CD1c-positive myeloid dendritic cell (primary cell): Measurements from ENCODE around the gene DCTN3.

Experiments used
- DNase-seq: peaks from one replicate; pipeline ENCODE4 v3.0.0-alpha.2; 2016; ENCODE audit errors: extremely low spot score

Gene DCTN3

DNA sequence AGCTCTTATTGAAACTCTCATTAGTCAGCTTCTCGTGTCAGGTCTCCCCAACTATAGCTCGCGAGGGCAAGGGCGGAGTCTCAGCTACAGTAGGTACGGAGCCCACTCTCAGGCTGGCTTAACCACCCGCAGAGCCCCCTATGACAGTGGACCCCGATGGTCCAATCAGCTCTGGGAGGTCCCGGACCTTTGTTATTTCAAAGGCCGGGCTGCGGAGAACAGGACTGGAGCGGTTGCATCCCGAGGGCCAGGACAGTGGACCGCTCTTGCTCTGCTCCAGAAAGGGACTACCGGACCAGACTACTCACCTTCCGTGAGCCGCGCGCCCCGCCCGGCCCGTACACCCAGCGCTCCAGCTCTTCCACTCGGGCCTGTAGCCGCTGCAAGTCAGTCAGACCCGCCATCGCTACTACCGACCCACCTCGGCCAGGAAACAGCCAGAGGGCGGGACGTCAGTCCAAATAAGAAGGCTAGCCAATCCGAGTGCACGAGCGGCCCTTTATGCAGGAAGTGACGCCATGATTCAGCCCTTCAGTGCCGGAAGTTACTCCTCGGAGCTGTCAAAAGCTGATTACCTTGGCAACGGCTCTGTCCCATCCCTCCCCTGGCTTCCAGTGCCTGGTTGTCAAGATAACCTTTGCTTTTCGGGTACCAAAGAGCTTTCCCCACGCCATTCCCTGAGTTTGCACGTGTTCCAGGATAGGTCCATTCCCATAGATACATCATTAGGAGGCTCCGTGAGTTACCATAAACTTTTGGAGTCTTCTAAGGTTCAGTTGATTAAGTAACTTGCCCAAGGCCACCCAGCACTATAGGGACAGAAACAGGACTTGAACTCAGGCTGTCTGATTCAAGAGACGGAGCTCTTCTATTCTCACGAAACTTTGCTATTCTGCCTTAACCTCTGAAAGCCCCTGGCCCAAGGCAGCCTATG is at the start of gene DCTN3:
DCTN3 (minus strand) TSS at position 435 of the 934 bp plus-strand sequence; CDS start at position 404, 31 bp downstream.
- DNase-seq, result peak; percentile 97

- DNase-seq, result peak; percentile 89
Measured at GRCh38 chr9:34665381-34666250, 45.3 kb upstream of the DCTN3 start.

DNA sequence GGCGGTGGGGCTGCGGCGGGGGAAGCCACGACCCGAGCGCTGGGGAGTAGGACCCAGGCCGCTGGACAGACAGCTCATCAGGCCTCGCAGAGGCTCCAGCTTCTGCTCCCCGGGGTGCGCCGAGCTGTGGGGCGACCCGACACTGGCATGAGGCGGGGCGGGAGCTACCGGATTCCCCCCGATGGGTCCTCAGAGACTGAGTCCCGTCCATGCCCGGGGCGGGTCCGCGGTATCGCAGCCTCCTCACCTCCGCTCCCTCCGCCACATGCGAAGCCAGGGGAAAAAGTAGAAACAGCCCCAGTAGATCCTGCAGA is 44.7 kb upstream of the DCTN3 start:
- no peak for DNase-seq

DNA sequence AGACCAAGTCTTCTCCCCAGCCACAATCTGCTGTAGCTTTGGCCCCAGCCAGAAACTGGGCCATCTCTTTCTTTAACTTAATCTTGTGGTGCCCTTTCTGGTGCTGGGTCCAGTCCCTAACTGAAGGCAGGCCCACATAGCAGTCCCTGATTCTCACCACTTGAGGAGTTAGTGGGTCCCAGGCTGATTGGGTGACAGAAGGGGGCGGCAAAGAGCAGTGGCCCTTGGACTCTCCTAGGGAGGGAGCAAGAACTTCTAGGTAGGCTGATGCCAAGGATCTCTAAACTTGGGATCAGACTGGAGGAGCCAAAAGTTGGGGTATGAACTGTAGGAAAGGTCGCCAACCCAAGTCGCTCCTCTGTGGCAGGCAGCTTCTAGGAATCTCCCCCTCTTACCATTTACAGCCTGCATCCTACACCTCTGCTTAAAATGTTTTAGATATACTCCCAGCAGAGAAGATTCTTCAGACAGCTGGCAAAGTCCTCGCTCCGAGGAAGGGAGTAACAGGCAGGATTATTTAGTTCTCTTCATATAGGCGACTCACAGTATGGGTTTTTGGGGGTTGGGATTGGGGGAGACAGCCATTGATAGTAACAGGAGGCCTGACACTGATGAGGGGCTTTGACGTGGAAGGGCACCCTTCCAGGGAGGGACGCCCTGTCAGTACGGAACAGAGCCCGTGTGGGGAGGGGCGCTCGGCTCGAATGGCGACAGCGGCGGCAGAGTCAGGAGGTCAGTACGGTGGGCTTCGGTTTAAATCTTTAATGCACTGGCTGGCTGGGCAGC is 44.2 kb upstream of the DCTN3 start:
- DNase-seq, result peak; percentile 75

GRCh38 chr9:34663303-34663605 is 43.0 kb upstream of the DCTN3 start:
- DNase-seq, result no peak

DNA sequence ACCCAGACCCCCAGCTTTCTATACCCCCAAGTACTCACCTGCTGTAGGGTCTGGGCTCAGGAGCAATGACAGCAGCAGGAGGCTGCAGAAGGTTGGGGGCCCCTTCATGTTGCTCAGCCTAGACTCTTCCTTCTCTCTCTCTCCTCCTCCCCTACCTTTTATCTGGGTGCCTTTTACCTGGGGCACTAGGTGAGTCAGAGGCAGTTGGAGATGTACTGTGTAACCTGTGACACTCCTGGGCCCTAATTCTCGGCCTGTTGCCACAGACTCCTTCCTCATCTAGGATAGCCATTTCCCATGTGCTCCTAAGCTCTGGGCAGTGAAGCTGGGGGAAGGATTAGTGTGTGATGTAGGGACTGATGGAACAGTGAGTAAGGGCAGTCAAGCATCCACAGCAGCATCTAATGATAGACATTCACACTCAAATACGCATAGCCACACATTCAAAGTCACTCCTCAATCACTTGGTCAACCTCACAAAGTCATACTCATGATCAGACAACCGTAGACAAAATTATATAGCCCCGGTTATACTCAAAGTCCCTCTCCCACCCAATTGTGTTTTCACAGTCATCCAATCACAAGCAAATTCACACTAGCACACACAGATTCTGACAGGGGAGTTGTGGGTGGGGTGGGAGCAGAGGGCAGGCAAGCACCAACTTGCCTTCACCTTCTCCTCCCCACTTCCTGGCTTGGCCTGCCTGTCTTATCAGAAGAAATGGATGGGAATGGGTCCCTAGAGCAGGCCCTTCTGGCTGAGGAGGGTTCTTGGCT is 42.4 kb upstream of the DCTN3 start, which contains the start of gene CCL27:
CCL27 (minus strand) TSS at position 132 of the 777 bp plus-strand sequence; CDS start at position 108, 24 bp downstream.
- DNase-seq, result no peak

GRCh38 chr9:34659592-34660253 is 39.4 kb upstream of the DCTN3 start:
- no peak for DNase-seq

DNA sequence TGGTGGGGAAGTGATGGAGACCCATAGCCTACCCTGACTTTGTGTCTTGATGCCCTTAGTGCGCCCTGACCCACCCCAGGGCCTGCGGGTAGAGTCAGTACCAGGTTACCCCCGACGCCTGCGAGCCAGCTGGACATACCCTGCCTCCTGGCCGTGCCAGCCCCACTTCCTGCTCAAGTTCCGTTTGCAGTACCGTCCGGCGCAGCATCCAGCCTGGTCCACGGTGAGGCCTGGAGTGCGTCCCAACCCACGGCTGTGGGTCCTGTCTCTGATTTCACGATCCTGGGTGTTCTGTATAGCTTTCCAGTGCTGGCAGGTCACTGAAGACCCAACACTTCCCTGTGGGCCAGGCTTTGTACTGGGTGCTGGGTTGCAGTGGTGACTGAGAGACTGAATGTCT is 38.2 kb upstream of the DCTN3 start:
- DNase-seq, result no peak

- DNase-seq, result no peak
Measured at GRCh38 chr9:34656992-34657391, 36.7 kb upstream of the DCTN3 start.

GRCh38 chr9:34655394-34655793 is 35.1 kb upstream of the DCTN3 start:
- DNase-seq, result no peak

- no peak for DNase-seq
Measured at GRCh38 chr9:34654323-34655051, 34.2 kb upstream of the DCTN3 start.

GRCh38 chr9:34653151-34654072 is 33.1 kb upstream of the DCTN3 start:
- no peak for DNase-seq

- no peak for DNase-seq
Measured at GRCh38 chr9:34652602-34653000, 32.3 kb upstream of the DCTN3 start.

DNA sequence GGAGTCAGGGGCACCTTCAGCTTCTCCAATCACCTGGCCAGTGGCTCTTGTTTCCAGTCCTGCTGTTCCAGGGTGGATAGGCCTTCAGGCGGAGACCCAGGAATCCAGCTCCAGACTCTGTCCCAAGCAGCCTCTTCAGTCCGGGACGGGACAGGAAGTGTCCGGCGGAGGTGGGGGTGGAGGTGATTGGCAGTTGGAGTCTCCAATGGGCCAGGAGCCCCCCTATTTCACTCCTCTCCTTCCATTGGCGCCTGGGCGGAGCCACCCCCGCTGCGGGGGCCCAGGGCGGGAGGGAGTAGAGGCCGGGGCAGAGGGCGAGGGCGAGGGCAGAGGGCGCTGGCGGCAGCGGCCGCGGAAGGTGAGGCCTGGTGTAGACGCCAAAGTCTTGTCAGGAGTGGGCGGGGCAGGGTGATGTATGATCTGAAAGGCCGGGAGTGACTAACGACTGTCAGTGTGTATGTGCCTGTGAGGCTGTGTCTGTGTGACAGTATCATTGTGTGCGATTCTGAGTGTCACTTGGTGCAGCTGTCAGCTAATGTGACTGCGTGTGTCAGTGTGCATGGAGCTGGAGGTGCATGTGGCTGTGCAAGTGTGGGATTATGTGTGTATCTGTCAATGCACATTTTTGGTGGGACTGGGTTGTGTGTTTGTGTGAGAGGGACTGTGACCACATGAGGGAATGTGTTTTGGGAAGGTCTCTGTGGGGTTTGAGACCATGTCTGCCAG is 31.7 kb upstream of the DCTN3 start, which contains the start of gene IL11RA:
IL11RA (plus strand) TSS at position 310 of the 726 bp plus-strand sequence. CDS start 3,033 bp downstream, outside the sequence.
- peak; percentile 60 for DNase-seq

DNA sequence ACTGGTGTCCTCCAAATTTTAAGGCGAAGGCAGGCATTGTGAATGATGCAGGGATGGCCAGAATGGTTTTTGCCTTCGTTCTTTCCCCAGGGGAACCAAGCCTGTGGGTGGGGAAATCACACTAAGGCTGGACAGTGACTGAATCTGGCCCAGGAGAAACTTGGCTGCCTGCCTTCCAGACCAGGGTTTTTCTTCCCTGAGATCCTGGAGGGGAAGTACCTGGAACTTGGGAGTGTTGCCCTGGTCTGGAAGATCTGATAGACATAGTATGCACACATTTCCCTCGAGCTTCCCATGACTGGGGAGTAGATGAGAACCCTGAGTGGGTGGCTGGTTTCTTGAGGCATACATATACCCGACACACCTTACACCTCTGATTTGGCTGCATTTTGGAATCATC is 31.0 kb upstream of the DCTN3 start:
- no peak for DNase-seq

- no peak for DNase-seq
Measured at GRCh38 chr9:34650816-34651215, 30.5 kb upstream of the DCTN3 start.

- no peak for DNase-seq
Measured at GRCh38 chr9:34648673-34649072, 28.4 kb upstream of the DCTN3 start.

GRCh38 chr9:34647651-34648050 is 27.4 kb upstream of the DCTN3 start:
- DNase-seq, result no peak
